ENCODE measurements around the gene PTPMT1.

DNA sequence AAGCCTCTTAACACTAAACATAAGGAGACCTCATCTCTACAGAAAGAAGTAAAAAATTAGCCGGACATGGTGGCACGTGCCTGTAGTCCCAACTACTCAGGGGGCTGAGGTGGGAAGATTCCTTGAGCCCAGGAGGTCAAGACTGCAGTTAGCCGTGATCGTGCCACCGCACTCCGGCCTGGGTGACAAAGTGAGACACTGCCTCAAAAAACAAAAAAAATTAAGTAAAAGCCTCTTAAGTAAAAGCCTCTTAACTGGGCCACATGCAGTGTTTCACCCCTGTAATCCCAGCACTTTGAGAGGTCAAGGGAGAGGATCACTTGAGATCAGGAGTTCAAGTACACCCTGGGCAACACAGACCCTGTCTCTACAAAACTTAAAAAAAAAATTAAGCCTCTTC is 38.2 kb upstream of the PTPMT1 start:
- no peak for TF ChIP-seq POLR2A (IDR thresholded peaks at IDR 0.05)
- TF ChIP-seq, protein P1, sequence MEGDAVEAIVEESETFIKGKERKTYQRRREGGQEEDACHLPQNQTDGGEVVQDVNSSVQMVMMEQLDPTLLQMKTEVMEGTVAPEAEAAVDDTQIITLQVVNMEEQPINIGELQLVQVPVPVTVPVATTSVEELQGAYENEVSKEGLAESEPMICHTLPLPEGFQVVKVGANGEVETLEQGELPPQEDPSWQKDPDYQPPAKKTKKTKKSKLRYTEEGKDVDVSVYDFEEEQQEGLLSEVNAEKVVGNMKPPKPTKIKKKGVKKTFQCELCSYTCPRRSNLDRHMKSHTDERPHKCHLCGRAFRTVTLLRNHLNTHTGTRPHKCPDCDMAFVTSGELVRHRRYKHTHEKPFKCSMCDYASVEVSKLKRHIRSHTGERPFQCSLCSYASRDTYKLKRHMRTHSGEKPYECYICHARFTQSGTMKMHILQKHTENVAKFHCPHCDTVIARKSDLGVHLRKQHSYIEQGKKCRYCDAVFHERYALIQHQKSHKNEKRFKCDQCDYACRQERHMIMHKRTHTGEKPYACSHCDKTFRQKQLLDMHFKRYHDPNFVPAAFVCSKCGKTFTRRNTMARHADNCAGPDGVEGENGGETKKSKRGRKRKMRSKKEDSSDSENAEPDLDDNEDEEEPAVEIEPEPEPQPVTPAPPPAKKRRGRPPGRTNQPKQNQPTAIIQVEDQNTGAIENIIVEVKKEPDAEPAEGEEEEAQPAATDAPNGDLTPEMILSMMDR (IDR thresholded peaks at IDR 0.05), result no peak
